Activated CD8-positive, alpha-beta memory T cell treated with anti-CD3 and anti-CD28 coated beads, Interleukin-2, amount 50 U/mL, for 24 hours (primary cell): ENCODE data around the gene SCFD1.
A peak's percentile ranks its signal among the peaks of the same experiment; 100 is the strongest.
"Not testable (repeated sequence)": the region's sequence is repeated elsewhere in the genome, so short reads cannot be mapped to it uniquely, and the experiment has no call there.

Experiments
- DNase-seq: peaks from one replicate; pipeline ENCODE4 v3.0.0-alpha.2; 2020; ENCODE audit errors: extremely low read depth

The SCFD1 gene

DNA sequence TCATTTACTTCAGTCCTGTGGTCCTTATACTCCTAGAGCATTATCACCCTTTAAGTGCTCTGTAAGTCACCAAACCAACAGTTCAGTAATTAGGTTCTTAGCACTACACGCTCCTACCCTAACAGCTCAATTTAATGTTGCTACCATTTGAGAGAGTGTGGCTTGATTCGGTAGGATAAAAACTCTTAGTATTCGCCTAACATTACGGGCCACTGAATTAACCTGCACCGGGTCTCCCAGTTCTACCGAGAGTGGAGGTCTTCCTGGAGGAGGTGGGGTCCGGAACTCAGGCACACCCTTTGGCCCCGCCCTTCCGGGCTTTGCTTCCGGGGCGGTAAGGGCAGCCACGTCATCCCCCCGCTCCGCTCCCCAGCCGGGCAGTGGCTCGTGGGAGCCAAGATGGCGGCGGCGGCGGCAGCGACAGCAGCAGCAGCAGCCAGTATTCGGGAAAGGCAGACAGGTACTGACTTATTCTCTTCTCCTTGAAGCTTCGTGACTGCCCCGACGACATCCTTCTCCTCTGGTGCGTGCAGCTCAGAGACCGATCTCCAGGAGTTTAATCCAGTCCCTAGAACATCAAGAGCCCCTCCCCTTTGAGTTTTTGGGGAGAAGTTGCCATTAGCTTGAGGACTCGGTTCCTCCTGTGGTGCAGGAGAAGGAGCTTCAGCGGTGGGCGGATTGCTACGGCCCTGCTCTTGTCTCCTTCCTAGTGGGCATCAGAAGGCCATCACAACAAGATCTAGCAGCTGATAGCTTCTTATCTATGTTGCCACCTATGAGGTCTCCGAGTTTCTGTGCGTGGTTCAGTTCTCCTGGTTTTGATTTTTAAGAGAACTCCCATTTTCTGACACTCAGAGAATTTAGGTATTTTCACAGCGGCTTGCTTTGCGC lies at the start of gene SCFD1:
TSS of gene SCFD1 (plus strand) at position 380 of the 891 bp plus-strand sequence. CDS start at position 400, 20 bp downstream.
- DNase-seq, result peak; percentile 88

DNA sequence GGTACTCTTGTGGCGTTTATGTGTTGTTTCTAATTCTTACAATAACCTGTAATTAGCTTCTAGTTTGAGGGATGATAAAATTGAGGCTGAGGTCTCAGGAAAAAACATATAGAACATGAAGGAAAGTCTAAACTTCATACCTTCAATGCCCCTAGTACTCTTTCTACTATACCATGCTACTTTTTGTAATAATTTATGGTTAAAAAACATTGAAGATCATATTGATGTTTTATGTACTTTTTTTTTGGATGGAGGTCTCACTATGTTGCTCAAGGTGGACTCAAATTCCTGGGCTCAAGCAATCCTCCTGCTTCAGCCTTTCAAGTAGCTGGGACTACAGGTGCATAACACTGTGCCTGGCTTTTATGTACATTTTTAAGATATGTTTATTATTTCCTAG lies 49.3 kb upstream of the SCFD1 start:
- no peak for DNase-seq

GRCh38 chr14:30573226-30573814 lies 48.8 kb upstream of the SCFD1 start:
- no peak for DNase-seq

DNA sequence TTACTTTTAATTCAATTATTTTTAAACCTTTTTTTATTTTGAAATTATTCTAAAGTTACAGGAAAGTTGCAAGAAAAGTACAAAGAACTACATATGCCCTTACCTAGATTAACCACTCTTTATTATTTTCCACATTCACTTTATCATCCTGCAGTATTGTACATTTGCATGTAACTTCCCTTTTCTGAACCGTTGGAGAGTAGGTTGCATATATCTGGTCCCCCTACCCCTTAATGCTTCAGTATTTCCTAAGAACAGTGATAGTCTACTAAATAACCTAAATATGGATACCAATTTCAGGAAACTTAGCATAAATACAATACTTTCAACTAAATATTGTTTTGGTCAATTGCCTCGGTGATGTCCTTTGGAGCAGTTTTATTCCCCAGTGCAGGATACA lies 48.2 kb upstream of the SCFD1 start:
- DNase-seq, result no peak

DNA sequence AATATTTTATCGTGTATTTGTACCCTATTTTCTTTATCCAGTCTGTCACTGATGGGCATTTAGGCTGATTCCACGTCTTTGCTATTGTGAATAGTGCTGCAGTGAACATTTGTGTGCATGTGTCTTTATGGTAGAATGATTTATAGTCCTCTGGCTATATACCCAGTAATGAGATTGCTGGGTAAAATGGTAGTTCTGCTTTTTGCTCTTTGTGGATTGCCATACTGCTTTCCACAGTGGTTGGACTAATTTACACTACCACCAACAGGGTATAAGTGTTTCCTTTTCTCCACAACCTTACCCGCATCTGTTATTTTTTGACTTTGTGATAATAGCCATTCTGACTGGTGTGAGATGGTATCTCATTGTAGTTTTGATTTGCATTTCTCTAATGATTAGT lies 47.3 kb upstream of the SCFD1 start:
- DNase-seq, result not testable (repeated sequence)

GRCh38 chr14:30576333-30576732 lies 45.8 kb upstream of the SCFD1 start:
- not testable (repeated sequence) for DNase-seq

- DNase-seq, result no peak
These were observed 41.4 kb upstream of the SCFD1 start for GRCh38 chr14:30580616-30581282.

DNA sequence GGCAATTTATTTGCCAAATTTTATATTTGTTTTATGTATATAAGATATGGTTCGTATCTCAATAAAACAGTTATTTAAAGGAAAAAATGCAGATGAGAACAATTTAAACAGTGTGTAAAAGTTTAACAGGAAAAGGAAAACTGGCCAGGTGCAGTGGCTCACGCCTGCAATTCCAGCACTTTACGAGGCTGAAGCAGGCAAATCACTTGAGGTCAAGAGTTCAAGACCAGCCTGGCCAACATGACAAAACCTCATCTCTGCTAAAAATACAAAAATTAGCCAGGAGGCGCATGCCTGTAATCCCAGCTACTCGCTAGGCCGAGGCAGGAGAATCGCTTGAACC lies 40.9 kb upstream of the SCFD1 start:
- DNase-seq, result no peak

- no peak for DNase-seq
These were observed 39.7 kb upstream of the SCFD1 start for GRCh38 chr14:30582376-30582775.

DNA sequence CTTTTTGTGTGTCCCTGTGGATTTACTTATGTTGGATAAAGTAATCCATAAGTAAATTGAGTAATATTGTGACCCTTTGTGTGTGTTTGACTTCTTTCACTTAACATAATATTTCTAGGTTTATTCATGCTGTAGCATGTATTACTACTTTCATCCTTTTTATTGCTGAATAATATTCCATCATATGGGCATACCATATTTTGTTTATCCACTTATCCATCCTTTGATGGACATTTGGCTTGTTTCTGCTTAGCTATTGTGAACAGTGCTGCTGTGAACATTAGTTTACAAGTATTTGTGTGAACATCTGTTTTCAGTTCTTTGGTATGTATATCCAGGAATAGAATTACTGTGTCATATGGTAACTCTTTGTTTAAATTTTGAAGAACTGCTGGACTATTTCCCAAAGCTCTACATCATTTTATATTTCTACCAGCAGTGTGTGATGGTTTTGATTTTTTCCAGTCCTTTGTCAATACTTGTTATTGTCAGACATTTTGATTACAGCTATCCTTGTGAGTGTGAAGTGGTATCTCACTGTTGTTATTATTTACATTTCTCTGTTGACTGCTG lies 38.0 kb upstream of the SCFD1 start:
- no peak for DNase-seq

- DNase-seq, result no peak
These were observed 36.9 kb upstream of the SCFD1 start for GRCh38 chr14:30585204-30585603.

DNA sequence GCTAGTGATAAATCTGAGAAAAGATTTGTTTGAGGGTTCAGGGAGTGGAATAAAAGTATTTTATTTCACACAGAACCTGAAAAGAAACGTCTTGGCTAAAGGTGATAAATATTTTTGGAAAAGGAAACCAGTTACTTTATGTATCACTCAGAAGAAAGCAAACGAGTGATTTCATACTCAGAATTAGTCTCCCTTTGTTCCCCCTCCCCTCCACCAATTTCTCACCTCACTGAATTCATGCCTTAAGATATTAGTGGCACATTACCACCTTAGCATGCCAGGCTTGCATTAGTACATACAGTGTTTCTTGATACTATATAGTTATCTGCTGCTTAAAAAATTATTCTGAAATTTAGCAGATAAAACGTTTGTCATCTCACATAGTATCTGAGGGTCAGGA lies 35.0 kb upstream of the SCFD1 start:
- DNase-seq, result no peak

GRCh38 chr14:30588873-30589272 lies 33.2 kb upstream of the SCFD1 start:
- DNase-seq, result no peak

GRCh38 chr14:30596935-30597334 lies 25.2 kb upstream of the SCFD1 start:
- DNase-seq, result no peak

DNA sequence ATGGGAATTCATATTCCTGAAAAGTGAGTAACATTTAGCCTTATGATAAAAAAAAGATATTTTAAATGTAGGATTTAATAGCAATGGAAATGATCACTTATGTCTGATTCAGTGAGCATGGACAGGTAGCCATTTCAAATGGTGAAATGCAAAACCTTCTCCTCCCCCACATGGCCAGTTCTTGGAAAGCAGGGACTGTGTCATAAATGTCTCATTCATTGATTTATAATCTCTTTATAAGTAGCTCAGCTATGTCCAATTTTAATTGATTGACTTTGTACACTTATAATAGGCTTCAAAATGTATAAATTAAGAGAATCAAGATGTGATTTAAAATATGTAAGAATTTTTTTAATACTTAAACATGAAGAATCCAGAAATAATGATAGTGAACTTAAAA lies 24.6 kb upstream of the SCFD1 start:
- no peak for DNase-seq

- no peak for DNase-seq
These were observed 20.9 kb upstream of the SCFD1 start for GRCh38 chr14:30600922-30601918.

- DNase-seq, result no peak
These were observed 18.7 kb upstream of the SCFD1 start for GRCh38 chr14:30603402-30603801.

DNA sequence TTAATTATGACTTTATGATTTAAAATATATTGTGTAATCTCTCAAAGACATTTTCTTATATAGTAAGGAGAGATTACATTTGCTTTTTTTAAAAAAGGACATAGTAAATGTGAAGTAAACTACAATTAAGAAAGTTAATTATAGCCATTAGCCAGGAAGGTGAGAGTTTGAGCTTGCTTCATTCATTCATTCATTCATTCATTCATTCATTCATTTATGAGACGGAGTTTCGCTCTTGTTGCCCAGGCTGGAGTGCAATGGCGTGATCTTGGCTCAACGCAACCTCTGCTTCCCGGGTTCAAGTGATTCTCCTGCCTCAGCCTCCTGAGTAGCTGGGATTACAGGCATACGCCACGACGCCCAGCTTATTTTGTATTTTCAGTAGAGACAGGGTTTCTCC lies 17.4 kb upstream of the SCFD1 start:
- DNase-seq, result not testable (repeated sequence)

DNA sequence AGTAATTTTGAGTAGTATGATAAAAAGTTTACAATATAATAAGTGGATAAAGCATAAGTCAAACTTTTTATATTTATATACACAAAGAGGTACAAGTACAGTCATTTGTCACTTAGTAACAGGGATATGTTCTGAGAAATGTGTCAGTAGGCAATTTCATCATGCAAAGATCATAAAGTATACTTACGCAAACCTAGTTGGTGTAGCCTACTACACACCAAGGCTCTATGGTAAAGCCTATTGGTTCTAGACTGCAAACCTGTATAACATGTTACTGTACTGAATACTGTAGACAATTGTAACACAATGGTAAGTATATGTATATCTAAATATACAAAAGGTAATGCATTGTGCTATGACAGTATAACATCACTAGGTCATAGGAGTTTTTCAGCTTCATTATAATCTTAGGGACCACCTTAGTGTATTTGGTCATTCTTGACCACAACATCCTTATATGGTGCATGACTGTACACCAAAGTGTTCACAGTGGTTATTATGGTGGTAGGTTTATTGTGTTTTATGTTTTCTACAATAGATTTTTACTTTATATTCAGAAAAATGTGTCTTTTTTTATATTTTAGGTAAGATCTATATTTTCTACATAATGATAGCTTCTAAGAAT lies 14.9 kb upstream of the SCFD1 start:
- DNase-seq, result no peak

- DNase-seq, result no peak
These were observed 13.5 kb upstream of the SCFD1 start for GRCh38 chr14:30608533-30609006.
